Natural killer cell (primary cell): Measurements from ENCODE around the gene FOXN4. TPM values are rescaled to one million over a fixed set of nuclear protein-coding genes. Genes with fewer than 3 reads are reported as not detected.

Source experiments
- ATAC-seq, 3 donors: fragments of 150-1000 bp in 2 of 3; fragments of 200-7000 bp in 1 of 3; cut with Tn5 transposase; 1 replicate in 1 of 3; 2 replicates in 2 of 3; pipeline ENCODE4 v1.10.0; 2021; ENCODE audit warnings: mild to moderate bottlenecking in 2 of 3, moderate library complexity in 2 of 3
- DNase-seq, 2 donors: peaks; one replicate each; pipeline versions ENCODE4 v3.0.0 to v3.0.0-alpha.2; 2013 to 2021; ENCODE audit warnings: mixed read lengths in 1 of 2
- H3K27ac ChIP-seq: one replicate; pipeline ENCODE4 v1.5.1; 2013; ENCODE audit warnings: mild to moderate bottlenecking, low read length
- H3K27me3 ChIP-seq: one replicate; pipeline ENCODE4 v1.6.1; 2013; ENCODE audit warnings: low read length; ENCODE audit not compliant: control insufficient read depth, insufficient read depth
- H3K36me3 ChIP-seq: one replicate; pipeline ENCODE4 v1.6.1; 2013; ENCODE audit warnings: low read length; ENCODE audit not compliant: control insufficient read depth, insufficient read depth
- H3K4me1 ChIP-seq: one replicate; pipeline ENCODE4 v1.6.1; 2013; ENCODE audit warnings: low read length; ENCODE audit not compliant: control insufficient read depth, insufficient read depth
- H3K4me3 ChIP-seq: one replicate; pipeline ENCODE4 v1.5.1; 2013; ENCODE audit warnings: low read length
- H3K9me3 ChIP-seq: one replicate; pipeline ENCODE4 v1.6.1; 2013; ENCODE audit warnings: low read length; ENCODE audit not compliant: control insufficient read depth, insufficient read depth
- H3K27ac Mint-ChIP-seq, 2 donors: one replicate each; pipeline ENCODE4 v1.8.0; 2022; ENCODE audit warnings: mild to moderate bottlenecking in 2 of 2, mixed read lengths in 2 of 2, moderate library complexity in 1 of 2
- H3K27me3 Mint-ChIP-seq, 2 donors: one replicate each; pipeline ENCODE4 v1.8.0; 2022; ENCODE audit warnings: low read depth in 2 of 2, mixed read lengths in 2 of 2
- H3K36me3 Mint-ChIP-seq: one replicate; pipeline ENCODE4 v1.8.0; 2022; ENCODE audit warnings: mixed read lengths
- H3K4me1 Mint-ChIP-seq, 2 donors: one replicate each; pipeline ENCODE4 v1.8.0; 2022; ENCODE audit warnings: mixed read lengths in 2 of 2
- H3K4me3 Mint-ChIP-seq: one replicate; pipeline ENCODE4 v1.8.0; 2022; ENCODE audit warnings: mild to moderate bottlenecking, moderate library complexity, mixed read lengths
- H3K9me3 Mint-ChIP-seq, 2 donors: one replicate each; pipeline ENCODE4 v1.8.0; 2022; ENCODE audit warnings: mixed read lengths in 2 of 2
- CTCF ChIP-seq: fragments of 200-600 bp; IDR thresholded peaks from one replicate; pipeline ENCODE4 v1.8.0; 2022; ENCODE audit warnings: antibody characterized with exemption
- WGBS: methylation state at CpG from one replicate; pipeline ENCODE4 v1.1.7; 2013; ENCODE audit warnings: missing lambda C conversion rate; ENCODE audit not compliant: insufficient coverage; 5-methylcytosine and 5-hydroxymethylcytosine counted together
- intact Hi-C: fragments of 100-400 bp; cut with micrococcal nuclease; formaldehyde crosslinking; loops from one replicate; pipeline ENCODE4 v1.14.2; 2022
- total RNA-seq, 4 donors: library from RNA; stranded (reverse); fragments of 120-200 nt in 1 of 4; gene quantifications; one replicate each; pipeline versions ENCODE4 v1.2.3 to v1.2.4, GENCODE V29; 2013 to 2022

Gene FOXN4
- total RNA-seq, 3 donors from 2014 or later (not counting 1 experiment from before 2014, with no cell fraction given): not detected

- intact Hi-C loops: no loop called here
- DNase-seq: no peak
- 54% methylated on average over 16 of the region's 16 CpGs for WGBS
- peaks cover 3% of the 10 kb centered on the region for H3K4me1 ChIP-seq
- H3K27ac ChIP-seq: no peak overlapping the region
- Mint-ChIP-seq H3K27ac (no peak overlapping the region), H3K9me3 (no peaks in the 10 kb centered on the region), H3K4me3 (no peak overlapping the region), H3K4me1 (no peaks in the 10 kb centered on the region), H3K36me3 (no peaks in the 10 kb centered on the region), H3K27me3 (peaks cover 7 to 25% of the 10 kb centered on the region in 2 donors)
- TF ChIP-seq CTCF: no peak
- H3K27me3 ChIP-seq: no peaks in the 10 kb centered on the region
- H3K36me3 ChIP-seq: no peaks in the 10 kb centered on the region
- no peaks in the 10 kb centered on the region for H3K9me3 ChIP-seq
- no peak for ATAC-seq
- H3K4me3 ChIP-seq: no peak overlapping the region
These were observed 35.7 kb downstream of the FOXN4 start for GRCh38 chr12:109273354-109273753.

- 95% methylated on average over 3 of the region's 3 CpGs for WGBS
- no peak overlapping the region for H3K4me3 Mint-ChIP-seq
- H3K27ac ChIP-seq: no peak overlapping the region
- H3K9me3 Mint-ChIP-seq: no peaks in the 10 kb centered on the region
- H3K4me3 ChIP-seq: no peak overlapping the region
- H3K27me3 Mint-ChIP-seq: peaks cover 7 to 25% of the 10 kb centered on the region in 2 donors
- no peaks in the 10 kb centered on the region for H3K27me3 ChIP-seq
- H3K36me3 Mint-ChIP-seq: no peaks in the 10 kb centered on the region
- TF ChIP-seq CTCF: no peak
- intact Hi-C loops: no loop called here
- H3K27ac Mint-ChIP-seq: no peak overlapping the region
- H3K4me1 ChIP-seq: no peaks in the 10 kb centered on the region
- no peaks in the 10 kb centered on the region for H3K36me3 ChIP-seq
- DNase-seq: no peak
- no peaks in the 10 kb centered on the region for H3K4me1 Mint-ChIP-seq
- H3K9me3 ChIP-seq: no peaks in the 10 kb centered on the region
- ATAC-seq: no peak
These were observed 37.7 kb downstream of the FOXN4 start for GRCh38 chr12:109271418-109271817.

GRCh38 chr12:109270494-109270893 lies 38.6 kb downstream of the FOXN4 start:
- peaks cover 7 to 25% of the 10 kb centered on the region in 2 donors for H3K27me3 Mint-ChIP-seq

More at GRCh38 chr12:109270494-109270893, 38.6 kb downstream of the FOXN4 start:
- Mint-ChIP-seq H3K36me3 (no peaks in the 10 kb centered on the region), H3K27ac (no peak overlapping the region), H3K4me3 (no peak overlapping the region), H3K4me1 (no peaks in the 10 kb centered on the region), H3K9me3 (no peaks in the 10 kb centered on the region)
- WGBS: 30% methylated on average over 1 of the region's 1 CpG
- no peak overlapping the region for H3K4me3 ChIP-seq
- H3K9me3 ChIP-seq: no peaks in the 10 kb centered on the region
- H3K27me3 ChIP-seq: no peaks in the 10 kb centered on the region
- H3K36me3 ChIP-seq: no peaks in the 10 kb centered on the region
- intact Hi-C loops: no loop called here
- TF ChIP-seq CTCF: no peak
- DNase-seq: no peak
- H3K4me1 ChIP-seq: no peaks in the 10 kb centered on the region
- H3K27ac ChIP-seq: no peak overlapping the region
- no peak for ATAC-seq
